ENCODE data around the gene PTPN11.

- TF ChIP-seq CTCF (IDR thresholded peaks at IDR 0.05): no peak
- no peak for TF ChIP-seq POLR2A (IDR thresholded peaks at IDR 0.05)
Observed at GRCh38 chr12:112536367-112536730, 117.6 kb downstream of the PTPN11 start.

Data from adrenal gland (tissue), 5 donors.